MV-4-11 (cell line): ENCODE data around the gene DHPS.
A peak's percentile ranks its signal among the peaks of the same experiment; 100 is the strongest.
"Not testable (repeated sequence)": the region's sequence is repeated elsewhere in the genome, so short reads cannot be mapped to it uniquely, and the experiment has no call there.

Experiments used
- DNase-seq: peaks from one replicate; lab custom pipeline; 2025; lab: John Stamatoyannopoulos, UW

The DHPS gene

GRCh38 chr19:12681074-12681987 lies at the start of gene DHPS:
DHPS (minus strand) TSS chr19:12681880; CDS start chr19:12681766, 114 bp downstream.
- DNase-seq = peak; percentile 99

GRCh38 chr19:12731337-12731736 lies 49.7 kb upstream of the DHPS start:
- no peak for DNase-seq

- DNase-seq = peak; percentile 56
These were observed 48.4 kb upstream of the DHPS start for GRCh38 chr19:12730064-12730463.

- DNase-seq = no peak
These were observed 46.2 kb upstream of the DHPS start for GRCh38 chr19:12727745-12728433.

GRCh38 chr19:12726988-12727316 lies 45.3 kb upstream of the DHPS start:
- DNase-seq = no peak

GRCh38 chr19:12725612-12726011 lies 43.9 kb upstream of the DHPS start:
- not testable (repeated sequence) for DNase-seq

GRCh38 chr19:12723641-12724426 lies 42.2 kb upstream of the DHPS start, which contains the start of gene TNPO2:
TNPO2 (minus strand) TSS chr19:12723932; CDS start chr19:12720977, 2,955 bp downstream.
- DNase-seq = peak; percentile 82

- DNase-seq = no peak
These were observed 41.6 kb upstream of the DHPS start for GRCh38 chr19:12723381-12723640.

- peak; percentile 100 for DNase-seq
These were observed 41.1 kb upstream of the DHPS start for GRCh38 chr19:12722566-12723380.

- DNase-seq = no peak
These were observed 40.2 kb upstream of the DHPS start for GRCh38 chr19:12721656-12722565.

GRCh38 chr19:12720851-12721655 lies 39.4 kb upstream of the DHPS start:
- DNase-seq = no peak

- DNase-seq = no peak
These were observed 38.6 kb upstream of the DHPS start for GRCh38 chr19:12720296-12720695.

GRCh38 chr19:12715929-12716328 lies 34.2 kb upstream of the DHPS start:
- no peak for DNase-seq

- no peak for DNase-seq
These were observed 33.4 kb upstream of the DHPS start for GRCh38 chr19:12715102-12715501.

- not testable (repeated sequence) for DNase-seq
These were observed 31.6 kb upstream of the DHPS start for GRCh38 chr19:12713304-12713703.

GRCh38 chr19:12712077-12712476 lies 30.4 kb upstream of the DHPS start:
- DNase-seq = not testable (repeated sequence)

- DNase-seq = no peak
These were observed 29.5 kb upstream of the DHPS start for GRCh38 chr19:12711187-12711586.

GRCh38 chr19:12708641-12709040 lies 27.0 kb upstream of the DHPS start:
- no peak for DNase-seq

- DNase-seq = no peak
These were observed 24.6 kb upstream of the DHPS start for GRCh38 chr19:12706332-12706718.
